KOPT-K1 (cell line): Measurements from ENCODE around the gene CYGB.
"Not testable (repeated sequence)": the region's sequence is repeated elsewhere in the genome, so short reads cannot be mapped to it uniquely, and the experiment has no call there.

ENCODE experiments used
- H3K27ac ChIP-seq: fragments of 200-600 bp; sonication (generic); 2 replicates; pipeline ENCODE4 v1.5.1; 2016; ENCODE audit warnings: antibody characterized with exemption, mild to moderate bottlenecking, low read depth, low read length; ENCODE audit not compliant: poor library complexity, severe bottlenecking
- H3K36me3 ChIP-seq: fragments of 200-600 bp; sonication (generic); 2 replicates; pipeline ENCODE4 v1.5.1; 2017; ENCODE audit warnings: antibody characterized with exemption, mild to moderate bottlenecking, low read length, moderate library complexity; ENCODE audit not compliant: insufficient read depth
- H3K9me3 ChIP-seq: fragments of 200-600 bp; sonication (generic); 2 replicates; pipeline ENCODE4 v1.5.1; 2017; ENCODE audit warnings: antibody characterized with exemption, low read length, mild to moderate bottlenecking; ENCODE audit not compliant: insufficient read depth, poor library complexity, severe bottlenecking

Gene CYGB

DNA sequence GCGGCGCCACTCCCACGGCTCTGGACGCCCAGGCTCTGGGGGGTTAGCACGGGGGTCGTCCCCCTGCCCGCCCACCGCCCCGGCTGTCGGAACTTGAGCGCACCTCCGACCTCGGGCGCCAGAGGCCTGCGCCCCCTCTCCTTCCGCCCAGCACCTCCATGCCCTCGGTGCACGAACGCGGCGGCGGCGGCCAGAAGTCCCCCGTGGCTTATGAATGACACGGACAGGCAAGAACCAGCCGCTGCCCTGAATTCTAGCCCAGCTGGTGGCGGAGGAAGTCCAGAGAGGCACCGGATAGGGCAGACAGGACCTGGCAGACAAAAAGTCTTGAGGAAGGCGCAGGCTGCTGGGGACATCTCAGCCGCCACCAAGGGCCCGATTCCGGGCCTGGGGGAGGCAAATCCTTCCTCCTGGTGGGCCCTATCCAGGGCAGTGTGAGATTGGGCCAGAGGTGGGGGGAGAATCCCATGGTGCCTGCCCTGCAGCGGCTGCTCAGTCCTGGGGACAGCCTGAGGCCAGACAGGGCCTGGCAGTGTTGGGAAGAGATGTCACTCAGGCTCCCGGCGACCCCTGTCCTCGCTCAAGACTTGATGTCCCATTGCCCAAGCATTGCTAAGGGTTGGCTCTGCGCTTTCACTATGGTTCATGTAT is 897 bp upstream of the CYGB start:
- Histone ChIP-seq H3K9me3 (no peaks in the 10 kb centered on the region), H3K27ac (no peak overlapping the region), H3K36me3 (no peaks in the 10 kb centered on the region)

DNA sequence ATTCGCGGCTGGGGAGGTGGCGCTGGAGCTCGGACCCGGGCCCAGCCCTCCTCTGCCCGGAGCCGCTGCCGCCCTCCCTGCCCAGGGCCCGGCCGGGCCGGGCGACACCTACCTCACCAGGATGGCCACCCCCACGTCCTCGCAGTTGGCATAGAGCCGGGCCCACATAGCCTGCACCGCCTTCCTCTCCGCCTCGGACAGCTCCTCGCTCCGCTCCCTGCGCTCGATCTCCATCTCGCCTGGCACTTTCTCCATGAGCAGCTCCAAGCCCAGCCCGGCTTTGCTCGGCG is 276 bp downstream of the CYGB start:
- no peak overlapping the region for H3K27ac ChIP-seq
- no peaks in the 10 kb centered on the region for H3K36me3 ChIP-seq
- H3K9me3 ChIP-seq = no peaks in the 10 kb centered on the region

DNA sequence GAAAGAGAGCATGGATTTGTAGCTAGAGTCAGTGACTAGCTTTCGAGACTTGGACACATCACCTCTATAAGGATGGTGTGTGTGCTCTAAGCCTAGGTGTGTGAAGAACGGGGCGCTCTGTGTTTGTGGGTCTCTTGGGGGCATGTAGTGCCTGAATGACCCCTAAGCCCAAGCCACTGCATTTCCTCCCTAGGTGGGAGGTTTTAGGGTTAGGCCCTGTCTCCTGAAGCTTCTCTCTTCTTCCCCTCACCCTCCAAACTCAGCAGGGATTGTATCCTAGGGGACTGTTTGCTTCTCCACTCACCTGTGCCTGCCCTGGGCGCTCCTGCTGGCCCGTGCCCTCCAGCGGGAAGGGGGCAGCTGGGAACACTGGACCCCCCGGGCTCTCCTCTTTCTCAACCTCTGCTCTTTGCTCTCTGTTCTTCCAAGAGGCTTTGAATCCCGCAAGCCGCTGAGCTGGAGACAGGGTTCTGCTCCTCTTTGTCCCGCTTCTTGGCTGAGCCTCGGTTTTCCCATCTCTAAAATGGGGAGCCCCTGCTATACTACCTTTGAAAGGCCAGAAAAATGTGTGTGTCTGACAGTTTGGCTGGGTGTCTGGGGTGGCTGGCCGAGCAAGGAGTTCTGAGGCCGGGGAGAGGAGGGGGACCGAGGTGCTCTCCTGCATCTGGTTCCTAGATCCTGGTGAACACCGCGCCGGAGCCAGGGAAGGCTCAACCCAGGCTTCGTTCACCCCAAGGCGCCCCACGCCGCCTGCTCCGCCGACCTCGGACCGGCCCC is 810 bp downstream of the CYGB start:
- Histone ChIP-seq H3K36me3 (no peaks in the 10 kb centered on the region), H3K27ac (no peak overlapping the region), H3K9me3 (no peaks in the 10 kb centered on the region)

DNA sequence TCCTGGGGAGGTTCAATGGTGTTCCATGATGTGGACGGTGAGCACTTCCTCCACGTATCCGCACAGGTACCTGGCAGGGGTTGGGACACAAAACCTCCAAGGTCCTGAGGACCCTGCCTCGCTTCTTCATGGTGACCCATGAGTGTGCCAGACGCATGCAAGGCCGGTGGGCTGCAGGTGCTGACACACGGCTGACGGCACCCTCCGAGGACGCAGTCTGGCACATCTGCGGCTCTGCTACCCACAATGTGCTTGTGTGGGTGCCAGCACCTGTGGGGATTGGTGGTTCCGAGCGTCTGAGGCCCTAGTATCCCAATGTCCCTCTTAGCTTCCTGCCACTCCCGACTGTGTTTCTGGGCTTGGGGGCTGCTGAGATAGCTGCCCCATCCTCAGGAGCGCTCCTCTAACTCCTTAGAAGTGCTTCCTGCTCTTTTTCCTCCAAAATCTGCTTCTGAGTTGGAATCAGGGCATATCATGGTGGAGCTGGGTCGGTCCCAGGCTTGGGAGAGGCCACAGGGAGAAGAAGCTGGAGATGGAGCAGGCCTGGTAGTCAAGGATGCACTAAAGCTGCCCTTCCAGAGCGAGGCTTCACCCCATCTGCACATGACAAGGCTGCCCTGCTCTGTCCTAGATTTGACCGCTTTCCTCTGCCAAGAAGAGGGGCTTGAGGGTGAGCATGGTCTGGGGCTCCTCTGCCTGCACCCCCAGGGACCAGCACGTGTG is 1.6 kb downstream of the CYGB start:
- Histone ChIP-seq H3K36me3 (no peaks in the 10 kb centered on the region), H3K27ac (no peak overlapping the region), H3K9me3 (no peaks in the 10 kb centered on the region)

DNA sequence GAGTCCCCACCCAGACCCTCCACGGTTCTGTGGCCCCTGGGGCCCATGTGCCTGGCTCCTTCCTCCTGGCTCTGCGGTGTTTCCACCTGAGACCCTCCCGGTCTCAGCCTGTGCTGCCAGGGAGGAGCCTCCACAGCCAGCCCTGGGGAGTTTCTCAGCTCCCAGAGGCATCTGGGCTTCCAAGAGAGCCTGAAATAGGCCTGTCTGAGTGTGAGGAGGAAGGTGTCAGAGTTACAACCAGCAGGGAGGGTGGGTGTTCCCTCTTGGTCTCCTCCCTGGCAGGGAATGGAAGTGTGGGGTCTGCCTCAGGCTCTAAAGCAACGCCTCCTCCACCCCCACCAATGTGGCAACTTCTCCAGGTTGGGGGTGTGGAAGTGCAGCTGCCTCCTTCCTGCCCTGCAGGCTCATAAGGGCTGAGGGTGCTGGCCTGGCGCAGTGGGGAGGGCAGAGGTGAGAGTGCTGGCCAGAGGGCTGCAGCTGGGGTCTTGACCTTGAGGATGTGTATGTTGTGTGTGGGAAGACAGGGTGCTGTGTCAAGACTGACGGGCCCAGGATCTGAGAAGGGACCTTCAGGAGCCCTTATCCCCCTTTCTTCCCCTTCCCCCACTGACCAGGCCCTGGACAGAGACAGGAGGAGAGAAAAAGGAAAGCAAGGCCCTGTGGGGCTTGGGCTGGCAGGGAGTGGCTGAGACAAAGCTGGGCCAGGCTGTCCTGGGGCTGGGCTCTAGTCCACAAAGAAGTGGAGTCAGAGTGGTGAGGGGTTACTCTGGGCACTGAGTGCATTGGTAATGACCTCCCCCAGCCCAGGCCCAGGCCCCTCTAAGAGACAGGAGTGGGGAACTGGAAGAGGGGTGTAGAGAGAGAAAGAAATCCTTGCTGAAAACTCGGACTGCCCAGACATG is 2.4 kb downstream of the CYGB start:
- no peaks in the 10 kb centered on the region for H3K36me3 ChIP-seq
- H3K9me3 ChIP-seq = no peaks in the 10 kb centered on the region
- H3K27ac ChIP-seq = no peak overlapping the region

DNA sequence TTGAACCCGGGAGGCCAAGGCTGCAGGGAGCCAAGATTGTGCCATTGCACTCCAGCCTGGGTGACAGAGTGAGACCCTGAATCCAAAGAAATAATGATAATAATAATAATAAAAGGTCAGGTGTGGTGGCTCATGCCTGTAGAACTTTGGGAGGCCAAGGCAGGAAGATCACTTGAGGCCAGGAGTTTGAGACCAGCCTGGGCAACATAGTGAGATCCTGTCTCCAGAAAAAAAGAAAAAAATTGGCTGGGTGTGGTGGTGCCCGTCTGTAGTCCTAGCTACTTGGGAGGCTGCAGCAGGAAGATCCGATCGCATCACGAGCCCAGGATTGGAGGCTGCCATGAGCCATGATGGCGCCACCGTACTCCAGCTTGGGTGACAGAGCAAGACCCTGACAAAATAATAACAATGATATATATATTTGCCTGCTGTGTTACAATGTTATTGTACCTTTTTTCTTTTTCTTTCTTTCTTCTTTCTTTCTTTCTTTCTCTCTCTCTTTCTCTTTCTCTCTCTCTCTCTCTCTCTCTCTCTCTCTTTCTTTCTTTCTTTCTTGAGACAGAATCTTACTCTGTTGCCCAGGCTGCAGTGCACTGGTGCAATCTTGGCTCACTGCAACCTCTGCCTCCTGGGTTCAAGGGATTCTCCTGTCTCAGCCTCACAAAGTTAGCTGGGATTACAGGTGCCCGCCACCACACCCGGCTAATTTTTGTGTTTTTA is 3.7 kb downstream of the CYGB start:
- not testable (repeated sequence) for H3K36me3 ChIP-seq, H3K9me3 ChIP-seq, H3K27ac ChIP-seq

DNA sequence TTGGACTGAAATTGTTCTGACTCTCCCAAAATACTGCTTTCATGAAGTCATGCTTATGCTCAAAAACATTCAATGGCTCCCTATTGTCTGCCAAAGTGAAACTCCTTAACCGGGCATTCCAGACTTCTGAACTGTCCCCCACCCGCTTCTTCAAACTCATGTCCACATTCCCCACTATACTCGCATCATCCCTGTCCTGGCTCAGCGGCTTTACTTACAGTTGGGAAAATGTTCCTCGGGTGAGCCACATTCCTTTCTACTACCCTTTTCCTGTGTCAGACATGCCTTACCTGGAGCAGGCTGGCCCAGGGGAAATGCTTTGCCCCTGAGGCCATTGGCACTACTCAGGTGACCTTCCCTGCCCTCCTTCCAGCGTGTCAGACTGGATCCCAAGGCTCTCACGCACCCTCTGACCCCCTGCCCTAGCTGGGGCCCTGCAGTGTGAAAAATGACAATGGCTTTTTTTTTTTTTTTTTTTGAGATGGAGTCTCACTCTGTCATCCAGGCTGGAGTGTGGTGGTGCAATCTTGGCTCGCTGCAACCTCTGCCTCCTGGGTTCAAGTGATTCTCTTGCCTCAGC is 5.3 kb downstream of the CYGB start:
- H3K27ac ChIP-seq = no peak overlapping the region
- no peaks in the 10 kb centered on the region for H3K36me3 ChIP-seq
- no peaks in the 10 kb centered on the region for H3K9me3 ChIP-seq

DNA sequence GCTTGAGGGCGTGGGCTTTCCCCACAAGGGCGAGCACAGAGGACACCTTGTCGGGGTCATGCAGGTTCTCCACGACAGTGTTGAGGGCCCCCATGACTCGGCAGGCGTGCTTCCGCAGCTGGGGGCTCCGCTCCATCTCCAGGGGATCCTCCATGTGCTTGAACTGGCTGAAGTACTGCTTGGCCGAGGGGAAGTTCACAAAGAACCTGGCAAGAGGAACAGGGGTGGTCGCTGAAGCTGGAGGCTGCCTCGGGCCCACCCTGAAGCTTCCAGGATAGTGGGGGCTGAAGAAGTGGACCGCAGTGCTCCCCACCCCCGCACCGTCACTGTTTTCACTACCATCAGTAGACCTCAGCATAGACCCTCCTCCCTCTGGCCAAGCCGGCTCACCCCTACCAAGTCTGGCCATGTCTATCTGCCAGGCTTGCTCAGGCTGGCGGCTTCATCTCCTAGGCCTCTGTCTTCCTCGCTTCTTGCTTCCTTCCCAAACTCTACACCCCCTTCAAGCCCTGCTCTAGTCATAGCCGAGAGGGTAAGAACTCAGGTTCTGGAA is 5.9 kb downstream of the CYGB start:
- Histone ChIP-seq H3K27ac (no peak overlapping the region), H3K9me3 (no peaks in the 10 kb centered on the region), H3K36me3 (no peaks in the 10 kb centered on the region)

DNA sequence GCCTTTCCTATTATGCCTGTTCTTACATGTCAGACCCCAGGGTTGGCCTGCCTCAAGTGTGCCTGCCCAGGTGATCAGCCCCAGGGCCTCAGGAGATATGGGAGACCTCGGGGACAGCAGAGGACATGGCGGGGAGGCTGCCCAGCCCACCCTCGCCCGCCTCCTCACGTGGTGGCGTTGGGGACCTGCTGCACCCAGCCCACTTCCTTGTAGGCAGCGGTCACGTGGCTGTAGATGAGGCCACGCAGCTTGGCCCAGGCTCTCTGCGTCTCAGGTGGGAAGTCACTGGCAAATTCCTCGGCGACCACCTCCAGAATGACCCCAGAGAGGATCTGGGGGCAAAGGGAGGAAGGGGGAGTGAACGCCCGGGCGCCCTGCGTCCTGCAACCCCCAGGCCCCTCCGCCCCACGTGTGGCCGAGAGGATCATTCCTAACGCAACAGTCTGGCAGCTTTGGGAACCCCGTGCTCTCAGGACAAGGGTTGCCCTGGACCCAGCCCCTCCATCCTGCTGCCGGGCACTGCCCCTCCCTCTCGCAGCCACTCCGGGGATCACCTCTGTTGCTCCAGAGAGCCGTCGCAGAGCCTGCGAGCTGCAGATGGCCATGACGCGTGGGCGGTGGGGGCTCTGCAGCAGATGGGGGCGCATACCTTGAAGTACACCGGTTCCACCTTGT is 6.6 kb downstream of the CYGB start:
- Histone ChIP-seq H3K36me3 (no peaks in the 10 kb centered on the region), H3K27ac (no peak overlapping the region), H3K9me3 (no peaks in the 10 kb centered on the region)

DNA sequence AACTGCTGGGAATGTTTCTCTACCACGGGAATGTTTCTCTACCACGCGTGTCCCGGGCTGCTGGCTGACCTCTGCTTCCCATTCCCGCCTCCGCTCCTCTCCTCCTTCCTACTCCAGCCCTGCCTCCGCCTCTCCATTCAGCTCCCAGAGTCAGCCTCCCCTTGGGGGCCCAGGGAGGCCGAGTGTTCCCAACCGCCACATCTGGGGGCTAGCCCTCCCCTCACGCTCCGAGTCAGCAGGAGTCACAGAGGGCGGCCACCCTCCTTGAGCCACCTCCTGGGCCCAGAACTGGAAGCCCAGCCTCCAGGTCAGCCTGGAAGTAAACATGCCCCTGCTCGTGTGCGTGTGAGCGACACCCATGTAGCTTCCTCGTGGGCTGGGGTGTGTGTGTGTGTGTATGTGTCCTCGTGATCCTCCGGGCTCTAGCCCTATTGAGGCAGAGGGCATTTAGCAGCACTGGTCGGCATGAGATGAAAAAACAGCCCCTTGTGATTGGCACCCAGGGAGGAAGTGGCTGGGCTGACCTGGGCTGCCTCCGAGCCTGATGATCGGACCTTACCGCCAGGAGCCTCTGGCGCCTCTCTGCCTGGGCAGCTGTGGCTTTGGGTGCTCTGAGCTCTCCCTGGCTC is 7.3 kb downstream of the CYGB start:
- no peaks in the 10 kb centered on the region for H3K9me3 ChIP-seq
- no peaks in the 10 kb centered on the region for H3K36me3 ChIP-seq
- H3K27ac ChIP-seq = no peak overlapping the region

DNA sequence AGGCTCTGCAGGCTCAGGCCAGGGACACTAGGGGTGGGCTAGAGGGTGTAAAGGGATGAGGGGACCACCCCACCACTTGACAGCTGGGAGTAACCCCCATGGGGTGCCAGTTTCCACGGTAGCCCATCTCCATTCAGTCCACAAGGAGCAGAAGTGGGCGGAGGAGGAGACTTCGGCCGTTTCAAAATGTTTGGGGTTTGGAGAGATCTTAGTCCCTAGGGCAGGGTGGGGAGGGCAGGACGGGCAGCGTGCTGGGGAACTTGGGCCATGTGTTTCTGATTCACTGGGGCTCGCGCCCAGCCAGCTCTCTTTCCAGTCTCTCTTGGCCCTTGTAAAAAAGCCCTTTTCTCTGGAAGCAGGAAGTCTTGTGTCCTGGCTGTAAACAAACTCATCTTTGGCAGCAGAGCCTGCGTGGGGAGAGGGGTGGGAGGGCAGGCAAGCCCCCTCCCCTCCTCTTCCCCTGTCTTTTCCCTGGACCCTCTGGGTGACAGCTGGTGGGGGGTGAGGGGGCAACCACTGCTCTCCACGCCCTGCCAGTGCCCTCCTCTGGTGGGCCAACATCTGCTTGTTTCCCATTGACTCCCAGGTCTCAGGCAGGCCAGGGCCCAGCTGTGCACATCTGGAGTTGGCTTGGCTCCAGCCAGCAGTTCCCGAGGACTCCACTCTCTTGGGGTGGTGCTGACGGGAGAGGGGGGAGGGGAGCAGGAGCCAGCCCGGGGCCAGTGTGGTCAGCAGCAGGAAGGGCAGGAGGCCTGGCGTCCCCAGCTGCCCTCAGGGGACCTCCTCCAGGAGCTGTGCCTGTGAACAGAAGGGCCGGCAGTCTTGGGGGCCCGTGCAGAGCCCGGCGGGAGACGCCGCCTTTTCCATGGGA is 8.1 kb downstream of the CYGB start:
- Histone ChIP-seq H3K36me3 (no peaks in the 10 kb centered on the region), H3K9me3 (no peaks in the 10 kb centered on the region), H3K27ac (no peak overlapping the region)

DNA sequence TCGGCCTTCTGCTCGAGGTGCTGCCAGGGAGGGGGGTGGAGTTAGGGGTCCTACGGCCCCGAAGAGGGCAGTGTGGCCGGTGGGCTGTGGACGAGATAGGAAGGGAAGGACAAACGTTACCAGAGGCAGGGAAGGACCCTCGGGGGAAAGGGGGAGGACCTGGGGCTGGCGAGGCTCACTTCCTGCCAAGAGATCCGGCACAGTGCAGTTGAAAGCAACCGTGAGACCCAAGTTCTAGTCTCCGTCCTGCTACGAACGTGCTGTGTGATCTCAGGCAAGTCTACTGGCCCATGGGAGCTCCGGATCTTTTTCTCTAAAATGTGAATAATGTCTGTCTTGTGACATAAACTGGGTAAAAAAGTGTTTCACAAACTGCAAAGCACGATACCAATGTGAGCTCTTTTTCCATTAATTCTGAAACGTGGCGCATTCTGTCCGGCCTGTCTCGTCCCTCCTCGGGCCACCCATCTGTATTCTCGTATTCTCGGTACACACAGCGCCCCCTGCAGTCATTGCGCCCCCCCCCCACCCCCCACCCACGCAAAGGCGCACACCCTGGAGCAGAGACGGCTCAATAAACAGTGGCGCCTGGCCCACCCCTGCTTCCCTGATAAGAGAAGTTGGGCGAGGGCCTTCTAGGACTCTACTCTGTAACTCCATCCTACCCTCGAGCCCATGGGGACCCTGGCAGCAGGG is 8.8 kb downstream of the CYGB start:
- Histone ChIP-seq H3K27ac (peak overlapping the region; percentile 12), H3K36me3 (no peaks in the 10 kb centered on the region), H3K9me3 (no peaks in the 10 kb centered on the region)
